Renal pelvis (tissue), 4 donors: Measurements from ENCODE around the gene CGREF1. TPM values are rescaled to one million over a fixed set of nuclear protein-coding genes. Genes with fewer than 3 reads are reported as not detected.

Experiments
- DNase-seq: peaks from one replicate; pipeline ENCODE4 v3.0.0-alpha.2; 2013
- polyA plus RNA-seq, 3 donors: library from polyadenylated mRNA; unstranded; fragments of 120-200 nt; gene quantifications; one replicate each; pipeline ENCODE4 v1.2.1, GENCODE V29; 2013; ENCODE audit not compliant: insufficient read length in 3 of 3

Gene CGREF1
- polyA plus RNA-seq, 3 donors, result 5.7 to 8.1 (median 7.5) TPM

GRCh38 chr2:27050996-27051901, 67.7 kb downstream of the CGREF1 start, which contains the start of gene AGBL5:
TSS of gene AGBL5 (plus strand) at chr2:27051668. CDS start at chr2:27052959, 1,291 bp downstream.
- DNase-seq, result peak; percentile 93

Other genes starting within 250 kb of the CGREF1 start
- 10 to 100 TPM; 12.9 to 17.5 (median 14.3) TPM for gene MAPRE3, start 148.5 kb downstream of the CGREF1 start, polyA plus RNA-seq
- gene TMEM214, start 86.2 kb downstream of the CGREF1 start, polyA plus RNA-seq, result 10 to 100 TPM; 62.3 to 68.9 (median 66.7) TPM
- gene AGBL5, start 67.5 kb downstream of the CGREF1 start, polyA plus RNA-seq, result 10 to 100 TPM; 67.1 to 68.4 (median 67.5) TPM
- 100 to 1,000 TPM; 228 to 288 (median 247) TPM for gene OST4, start 47.5 kb downstream of the CGREF1 start, polyA plus RNA-seq
- gene EMILIN1, start 40.5 kb downstream of the CGREF1 start, polyA plus RNA-seq, result 100 to 1,000 TPM in 2 of 3 donors, 10 to 100 TPM in 1; 70.9 to 135 (median 102) TPM
- 10 to 100 TPM; 57.6 to 62.8 (median 60.6) TPM for gene KHK, start 32.4 kb downstream of the CGREF1 start, polyA plus RNA-seq
- gene ABHD1, start 4.7 kb upstream of the CGREF1 start, polyA plus RNA-seq, result 1 to 10 TPM; 1.3 to 2.5 (median 1.4) TPM
- 10 to 100 TPM; 49.2 to 59.0 (median 51.6) TPM for gene PREB, start 15.5 kb upstream of the CGREF1 start, polyA plus RNA-seq
- not detected for gene PRR30, start 20.3 kb upstream of the CGREF1 start, polyA plus RNA-seq
- under 1 TPM; 0.50 to 0.66 (median 0.55) TPM for gene TCF23, start 29.9 kb upstream of the CGREF1 start, polyA plus RNA-seq
- 100 to 1,000 TPM; 158 to 166 (median 164) TPM for gene ATRAID, start 92.9 kb upstream of the CGREF1 start, polyA plus RNA-seq
- 10 to 100 TPM; 46.6 to 56.2 (median 48.8) TPM for gene SLC5A6, start 93.1 kb upstream of the CGREF1 start, polyA plus RNA-seq
- gene CAD, start 98.2 kb upstream of the CGREF1 start, polyA plus RNA-seq, result 10 to 100 TPM; 58.5 to 59.9 (median 58.9) TPM
- gene SLC30A3, start 143.9 kb upstream of the CGREF1 start, polyA plus RNA-seq, result 10 to 100 TPM in 2 of 3 donors, 1 to 10 TPM in 1; 7.6 to 13.2 (median 10.8) TPM
- 1 to 10 TPM in 2 of 3 donors, under 1 TPM in 1; 0.60 to 2.6 (median 1.4) TPM for gene DNAJC5G, start 156.3 kb upstream of the CGREF1 start, polyA plus RNA-seq
- gene TRIM54, start 163.3 kb upstream of the CGREF1 start, polyA plus RNA-seq, result 1 to 10 TPM; 4.4 to 8.2 (median 7.6) TPM
- 1 to 10 TPM in 2 of 3 donors, under 1 TPM in 1; 0.62 to 1.6 (median 1.0) TPM for gene UCN, start 189.3 kb upstream of the CGREF1 start, polyA plus RNA-seq
- gene MPV17, start 204.0 kb upstream of the CGREF1 start, polyA plus RNA-seq, result 10 to 100 TPM; 72.3 to 89.1 (median 88.3) TPM
- 10 to 100 TPM; 69.1 to 80.2 (median 79.8) TPM for gene GTF3C2, start 237.6 kb upstream of the CGREF1 start, polyA plus RNA-seq